Measurements from ENCODE around the gene RIT2. TPM values are rescaled to one million over a fixed set of nuclear protein-coding genes. Genes with fewer than 3 reads are reported as not detected.

The RIT2 gene
- polyA plus RNA-seq, 1 donor, result not detected

GRCh38 chr18:43081396-43081795, 34.1 kb downstream of the RIT2 start:
- no peak for DNase-seq (ENCODE audit: low read depth)

- DNase-seq (ENCODE audit: low read depth), result no peak
These were observed 34.8 kb downstream of the RIT2 start for GRCh38 chr18:43080671-43081070.

- DNase-seq (ENCODE audit: low read depth), result no peak
These were observed 36.1 kb downstream of the RIT2 start for GRCh38 chr18:43079422-43079821.

GRCh38 chr18:43078478-43079092, 36.9 kb downstream of the RIT2 start:
- DNase-seq (ENCODE audit: low read depth), result no peak

GRCh38 chr18:43077510-43078308, 37.8 kb downstream of the RIT2 start:
- no peak for DNase-seq (ENCODE audit: low read depth)

GRCh38 chr18:43073771-43074170, 41.7 kb downstream of the RIT2 start:
- no peak for DNase-seq (ENCODE audit: low read depth)

- no peak for DNase-seq (ENCODE audit: low read depth)
These were observed 46.7 kb downstream of the RIT2 start for GRCh38 chr18:43068781-43069180.

- DNase-seq (ENCODE audit: low read depth), result no peak
These were observed 47.9 kb downstream of the RIT2 start for GRCh38 chr18:43067570-43067969.

- no peak for DNase-seq (ENCODE audit: low read depth)
These were observed 53.7 kb downstream of the RIT2 start for GRCh38 chr18:43061816-43062215.

GRCh38 chr18:43061318-43061717, 54.2 kb downstream of the RIT2 start:
- no peak for DNase-seq (ENCODE audit: low read depth)

GRCh38 chr18:43060020-43060419, 55.5 kb downstream of the RIT2 start:
- DNase-seq (ENCODE audit: low read depth), result no peak

- no peak for DNase-seq (ENCODE audit: low read depth)
These were observed 60.5 kb downstream of the RIT2 start for GRCh38 chr18:43054815-43055519.

- peak; percentile 31 for DNase-seq (ENCODE audit: low read depth)
These were observed 66.5 kb downstream of the RIT2 start for GRCh38 chr18:43049021-43049420.

- no peak for DNase-seq (ENCODE audit: low read depth)
These were observed 69.2 kb downstream of the RIT2 start for GRCh38 chr18:43046322-43046721.

- no peak for DNase-seq (ENCODE audit: low read depth)
These were observed 71.9 kb downstream of the RIT2 start for GRCh38 chr18:43043626-43044025.

GRCh38 chr18:43040281-43040680, 75.2 kb downstream of the RIT2 start:
- DNase-seq (ENCODE audit: low read depth), result no peak

- no peak for DNase-seq (ENCODE audit: low read depth)
These were observed 80.6 kb downstream of the RIT2 start for GRCh38 chr18:43034683-43035500.

GRCh38 chr18:43031169-43031568, 84.3 kb downstream of the RIT2 start:
- no peak for DNase-seq (ENCODE audit: low read depth)

- DNase-seq (ENCODE audit: low read depth), result no peak
These were observed 86.1 kb downstream of the RIT2 start for GRCh38 chr18:43029414-43029813.

- no peak for DNase-seq (ENCODE audit: low read depth)
These were observed 92.6 kb downstream of the RIT2 start for GRCh38 chr18:43022874-43023273.

- no peak for DNase-seq (ENCODE audit: low read depth)
These were observed 97.9 kb downstream of the RIT2 start for GRCh38 chr18:43017622-43018021.

- no peak for DNase-seq (ENCODE audit: low read depth)
These were observed 102.0 kb downstream of the RIT2 start for GRCh38 chr18:43013486-43013885.
